SKM-1 (cell line): ENCODE measurements around the gene ASGR1.
A peak's percentile ranks its signal among the peaks of the same experiment; 100 is the strongest.

ENCODE experiments used
- DNase-seq: peaks from one replicate; lab custom pipeline; 2025; ENCODE audit not compliant: unreplicated experiment; lab: John Stamatoyannopoulos, UW

ASGR1 gene

GRCh38 chr17:7179317-7180254, at the start of gene ASGR1:
ASGR1 (minus strand) TSS chr17:7179370; CDS start chr17:7178563, 807 bp downstream.
- DNase-seq, result no peak

GRCh38 chr17:7228920-7229319, 49.8 kb upstream of the ASGR1 start:
- DNase-seq, result no peak

- DNase-seq, result no peak
Observed at GRCh38 chr17:7226721-7227710, 47.8 kb upstream of the ASGR1 start.

- no peak for DNase-seq
Observed at GRCh38 chr17:7225711-7226331, 46.7 kb upstream of the ASGR1 start.

- no peak for DNase-seq
Observed at GRCh38 chr17:7224661-7225111, 45.5 kb upstream of the ASGR1 start.

- no peak for DNase-seq
Observed at GRCh38 chr17:7224110-7224509, 44.9 kb upstream of the ASGR1 start.

GRCh38 chr17:7223375-7223774, 44.2 kb upstream of the ASGR1 start:
- no peak for DNase-seq

GRCh38 chr17:7222972-7223292, 43.8 kb upstream of the ASGR1 start:
- DNase-seq, result no peak

GRCh38 chr17:7222093-7222971, 43.2 kb upstream of the ASGR1 start:
- DNase-seq, result no peak

GRCh38 chr17:7221278-7222092, 42.3 kb upstream of the ASGR1 start:
- no peak for DNase-seq

- DNase-seq, result peak; percentile 1
Observed at GRCh38 chr17:7220593-7221277, 41.6 kb upstream of the ASGR1 start.

- peak; percentile 1 for DNase-seq
Observed at GRCh38 chr17:7219812-7220592, 40.8 kb upstream of the ASGR1 start, which contains the start of the genes ACADVL and DLG4. ACADVL (plus strand) TSS chr17:7219938; CDS start chr17:7219985, 47 bp downstream. DLG4 (minus strand) TSS chr17:7219836.

GRCh38 chr17:7219229-7219811, 40.1 kb upstream of the ASGR1 start:
- no peak for DNase-seq

GRCh38 chr17:7218758-7219157, 39.6 kb upstream of the ASGR1 start:
- no peak for DNase-seq

- DNase-seq, result no peak
Observed at GRCh38 chr17:7218166-7218565, 39.0 kb upstream of the ASGR1 start.

GRCh38 chr17:7217113-7217987, 38.2 kb upstream of the ASGR1 start:
- peak; percentile 3 for DNase-seq
